Posterior cingulate gyrus (tissue), 11 donors: ENCODE data around the gene GNG7.
"Not testable (repeated sequence)": the region's sequence is repeated elsewhere in the genome, so short reads cannot be mapped to it uniquely, and the experiment has no call there.

Experiments used
- DNase-seq, 10 donors: peaks; one replicate each; pipeline versions ENCODE4 v3.0.0 to v3.0.0-alpha.2; 2020 to 2021; ENCODE audit warnings: mixed read lengths in 3 of 10
- intact Hi-C: fragments of 100-400 bp; cut with DNase I; formaldehyde crosslinking; loops from one replicate; pipeline ENCODE4 v1.15.1; 2023

GNG7 gene

GRCh38 chr19:2630352-2631001 lies 72.0 kb downstream of the GNG7 start:
- DNase-seq, result no peak
- intact Hi-C loops, result no loop called here

- intact Hi-C loops, result no loop called here
- no peak for DNase-seq
Observed at GRCh38 chr19:2629491-2630351, 72.8 kb downstream of the GNG7 start.

- DNase-seq, result no peak
- intact Hi-C loops, result no loop called here
Observed at GRCh38 chr19:2628597-2628996, 73.9 kb downstream of the GNG7 start.

- no peak for DNase-seq
- intact Hi-C loops, result no loop called here
Observed at GRCh38 chr19:2627855-2628254, 74.6 kb downstream of the GNG7 start.

- intact Hi-C loops, result no loop called here
- DNase-seq, result peak in 9 of 10 donors; percentile 47 to 96 (median 74)
Observed at GRCh38 chr19:2627319-2627829, 75.1 kb downstream of the GNG7 start.

GRCh38 chr19:2625434-2625833 lies 77.1 kb downstream of the GNG7 start:
- no peak for DNase-seq
- intact Hi-C loops, result no loop called here

GRCh38 chr19:2624537-2625091 lies 77.9 kb downstream of the GNG7 start:
- intact Hi-C loops, result no loop called here
- DNase-seq, result no peak

- intact Hi-C loops, result no loop called here
- no peak for DNase-seq
Observed at GRCh38 chr19:2623798-2624197, 78.7 kb downstream of the GNG7 start.

- DNase-seq, result peak in 1 of 10 donors; percentile 34
- intact Hi-C loops, result not testable (repeated sequence)
Observed at GRCh38 chr19:2622371-2622961, 80.0 kb downstream of the GNG7 start.

- DNase-seq, result peak in 1 of 10 donors; percentile 53
- intact Hi-C loops, result no loop called here
Observed at GRCh38 chr19:2619076-2619475, 83.4 kb downstream of the GNG7 start.

- intact Hi-C loops, result no loop called here
Observed at GRCh38 chr19:2618611-2619010, 83.9 kb downstream of the GNG7 start.

GRCh38 chr19:2617393-2618165 lies 84.9 kb downstream of the GNG7 start:
- DNase-seq, result no peak
- intact Hi-C loops, result no loop called here

More at GRCh38 chr19:2618611-2619010, 83.9 kb downstream of the GNG7 start:
- DNase-seq, result peak in 1 of 10 donors; percentile 72

- peak in 1 of 10 donors; percentile 85 for DNase-seq
- intact Hi-C loops, result no loop called here
Observed at GRCh38 chr19:2616741-2617392, 85.6 kb downstream of the GNG7 start.

GRCh38 chr19:2615782-2616181 lies 86.7 kb downstream of the GNG7 start:
- DNase-seq, result peak in 2 of 10 donors; percentile 23 to 59
- intact Hi-C loops, result no loop called here

GRCh38 chr19:2613507-2614295 lies 88.8 kb downstream of the GNG7 start:
- intact Hi-C loops, result no loop called here

GRCh38 chr19:2612619-2613249 lies 89.8 kb downstream of the GNG7 start:
- intact Hi-C loops, result no loop called here
- peak in 1 of 10 donors; percentile 57 for DNase-seq

More at GRCh38 chr19:2613507-2614295, 88.8 kb downstream of the GNG7 start:
- peak in 4 of 10 donors; percentile 39 to 91 (median 66) for DNase-seq

GRCh38 chr19:2611483-2612464 lies 90.7 kb downstream of the GNG7 start:
- DNase-seq, result peak in 2 of 10 donors; percentile 64 to 76
- intact Hi-C loops, result loop anchor here (1.0 kb wide), 1 partner anchor 137 kb away; no protein-coding TSS in a partner anchor
